DOHH2 (cell line): ENCODE measurements around the gene COG4.
A peak's percentile ranks its signal among the peaks of the same experiment; 100 is the strongest.

Experiments used
- H3F3A ChIP-seq: fragments of 200-600 bp; sonication (generic), shearing (Covaris generic); 2 replicates; pipeline ENCODE4 v1.6.0; 2016; ENCODE audit warnings: antibody characterized with exemption, mild to moderate bottlenecking; ENCODE audit not compliant: control insufficient read depth, insufficient read depth
- H3K27ac ChIP-seq: fragments of 200-600 bp; sonication (generic); 2 replicates; pipeline ENCODE4 v1.5.1; 2014; ENCODE audit warnings: low read depth, mild to moderate bottlenecking, low read length, moderate library complexity
- H3K27me3 ChIP-seq: fragments of 200-600 bp; sonication (generic); 2 replicates; pipeline ENCODE4 v1.6.1; 2014; ENCODE audit warnings: mild to moderate bottlenecking, low read length, mixed read lengths; ENCODE audit not compliant: control insufficient read depth
- H3K36me3 ChIP-seq: fragments of 200-600 bp; sonication (generic); 2 replicates; pipeline ENCODE4 v1.6.1; 2014; ENCODE audit warnings: mild to moderate bottlenecking, low read length, moderate library complexity, mixed read lengths; ENCODE audit not compliant: control insufficient read depth
- H3K4me1 ChIP-seq: fragments of 200-600 bp; sonication (generic); 2 replicates; pipeline ENCODE4 v1.6.1; 2014; ENCODE audit warnings: mild to moderate bottlenecking, low read length, mixed read lengths; ENCODE audit not compliant: control insufficient read depth
- H3K4me2 ChIP-seq: fragments of 200-600 bp; sonication (generic); 2 replicates; pipeline ENCODE4 v1.6.0; 2014; ENCODE audit warnings: mild to moderate bottlenecking, low read length, moderate library complexity
- H3K4me3 ChIP-seq: fragments of 200-600 bp; sonication (generic); 2 replicates; pipeline ENCODE4 v1.5.1; 2014; ENCODE audit warnings: mild to moderate bottlenecking, low read length, mixed read lengths
- H3K79me2 ChIP-seq: fragments of 200-600 bp; sonication (generic); 2 replicates; pipeline ENCODE4 v1.6.1; 2014; ENCODE audit warnings: mild to moderate bottlenecking, low read length, mixed read lengths; ENCODE audit not compliant: control insufficient read depth
- H3K9me2 ChIP-seq: fragments of 200-600 bp; sonication (generic); replicated peaks from 2 replicates; pipeline ENCODE4 v1.6.1; 2014; ENCODE audit warnings: mild to moderate bottlenecking, low read length, mixed read lengths; ENCODE audit not compliant: control insufficient read depth
- H3K9me3 ChIP-seq: fragments of 200-600 bp; sonication (generic); 2 replicates; pipeline ENCODE4 v1.6.1; 2014; ENCODE audit warnings: antibody characterized with exemption, low read length, mixed read lengths; ENCODE audit not compliant: control insufficient read depth, insufficient read depth
- H4K20me1 ChIP-seq: fragments of 200-600 bp; sonication (generic); 2 replicates; pipeline ENCODE4 v1.6.0; 2014; ENCODE audit warnings: low read depth, mild to moderate bottlenecking, antibody characterized with exemption, low read length, moderate library complexity; ENCODE audit not compliant: control insufficient read depth, insufficient read depth
- CTCF ChIP-seq: fragments of 200-600 bp; sonication (generic); IDR thresholded peaks from one replicate; pipeline ENCODE4 v1.5.1; 2014; ENCODE audit warnings: antibody characterized with exemption, mild to moderate bottlenecking, low read depth, low read length; ENCODE audit not compliant: poor library complexity, severe bottlenecking
- EZH2phosphoT487 ChIP-seq: fragments of 200-600 bp; sonication (generic); IDR thresholded peaks from 2 replicates; pipeline ENCODE4 v1.6.1; 2017; ENCODE audit warnings: borderline replicate concordance, mild to moderate bottlenecking, antibody characterized with exemption, low read length, moderate library complexity, mixed read lengths

Gene COG4

GRCh38 chr16:70482624-70483023, 40.7 kb downstream of the COG4 start:
- H3K4me1 ChIP-seq, result peaks cover 61% of the 10 kb centered on the region
- H3K36me3 ChIP-seq, result peaks cover 53% of the 10 kb centered on the region
- H3K4me2 ChIP-seq, result no peak overlapping the region
- H3K27me3 ChIP-seq, result no peaks in the 10 kb centered on the region
- H3K4me3 ChIP-seq, result no peak overlapping the region
- H4K20me1 ChIP-seq, result no peaks in the 10 kb centered on the region
- no peaks in the 10 kb centered on the region for H3K9me2 ChIP-seq
- H3K27ac ChIP-seq, result peak overlapping the region; percentile 92
- TF ChIP-seq EZH2phosphoT487 (no peak), CTCF (no peak)
- H3K79me2 ChIP-seq, result no peaks in the 10 kb centered on the region
- H3F3A ChIP-seq, result peaks cover 13% of the 10 kb centered on the region
- no peaks in the 10 kb centered on the region for H3K9me3 ChIP-seq

- H3K36me3 ChIP-seq, result peaks cover 53% of the 10 kb centered on the region
- no peak overlapping the region for H3K4me2 ChIP-seq
- no peak overlapping the region for H3K4me3 ChIP-seq
- TF ChIP-seq CTCF (no peak), EZH2phosphoT487 (no peak)
- peaks cover 61% of the 10 kb centered on the region for H3K4me1 ChIP-seq
- H3K9me3 ChIP-seq, result no peaks in the 10 kb centered on the region
- no peaks in the 10 kb centered on the region for H3K27me3 ChIP-seq
- H3K27ac ChIP-seq, result peak overlapping the region; percentile 22; the same call in 1 of the 2 replicates
- no peaks in the 10 kb centered on the region for H4K20me1 ChIP-seq
- H3F3A ChIP-seq, result peaks cover 13% of the 10 kb centered on the region
- H3K9me2 ChIP-seq, result no peaks in the 10 kb centered on the region
- H3K79me2 ChIP-seq, result no peaks in the 10 kb centered on the region
Measured at GRCh38 chr16:70481929-70482536, 41.3 kb downstream of the COG4 start.

GRCh38 chr16:70480127-70481105, 42.9 kb downstream of the COG4 start:
- Histone ChIP-seq H3K9me2 (no peaks in the 10 kb centered on the region), H3K79me2 (no peaks in the 10 kb centered on the region), H3K9me3 (no peaks in the 10 kb centered on the region), H3K27me3 (no peaks in the 10 kb centered on the region), H3K36me3 (peaks cover 53% of the 10 kb centered on the region), H3K4me1 (peaks cover 77% of the 10 kb centered on the region), H3F3A (peaks cover 13% of the 10 kb centered on the region), H4K20me1 (no peaks in the 10 kb centered on the region), H3K4me2 (peak overlapping the region; percentile 61), H3K4me3 (peak overlapping the region; percentile 33), H3K27ac (peak overlapping the region; percentile 79)
- TF ChIP-seq CTCF (no peak), EZH2phosphoT487 (no peak)
